ENCODE results near the gene ZNF618. TPM values are rescaled to one million over a fixed set of nuclear protein-coding genes. Genes with fewer than 3 reads are reported as not detected.

Gene ZNF618
- polyA plus RNA-seq, 1 donor (not counting 4 experiments of a cell fraction or from before 2014, with no cell fraction given), result 2.5 TPM

DNA sequence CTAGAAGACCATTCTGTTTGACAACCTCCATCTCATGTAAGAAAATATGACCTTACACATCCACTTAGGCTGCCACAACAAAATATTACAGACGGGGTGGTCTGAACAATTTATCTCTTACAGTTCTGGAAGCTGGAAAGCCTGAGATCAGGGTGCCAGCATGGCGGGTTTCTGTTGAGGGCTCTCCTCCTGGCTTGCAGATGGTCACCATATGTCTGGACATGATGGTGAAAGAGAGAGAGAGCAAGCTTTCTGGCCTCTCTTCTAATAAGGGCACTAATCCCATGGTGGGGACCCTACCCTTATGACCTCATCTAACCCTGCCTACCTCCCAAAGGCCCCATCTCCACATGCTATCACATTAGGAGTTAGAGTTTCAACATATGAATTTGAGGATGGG, 136.0 kb downstream of the ZNF618 start:
- no peak overlapping the region for H3K4me2 ChIP-seq (ENCODE audit: control insufficient read depth, extremely low read depth, insufficient read depth, low read depth, low read length)
- no peaks in the 10 kb centered on the region for H4K20me1 ChIP-seq (ENCODE audit: control insufficient read depth, extremely low read depth, insufficient read depth, low read length)
- H3K4me3 ChIP-seq (ENCODE audit: control insufficient read depth in 2 of 3, extremely low read depth in 1 of 3, insufficient read depth in 2 of 3, low read depth in 1 of 3, low read length in 3 of 3), result no peak overlapping the region
- H3K4me1 ChIP-seq (ENCODE audit: control insufficient read depth, extremely low read depth, insufficient read depth, low read length), result no peaks in the 10 kb centered on the region
- no peak overlapping the region for H2AFZ ChIP-seq (ENCODE audit: control insufficient read depth, low read length)
- H3K9ac ChIP-seq (ENCODE audit: control insufficient read depth, extremely low read depth, insufficient read depth, low read length), result no peak overlapping the region
- H3K9me3 ChIP-seq (ENCODE audit: control insufficient read depth, low read depth, low read length), result no peaks in the 10 kb centered on the region
- no peaks in the 10 kb centered on the region for H3K79me2 ChIP-seq (ENCODE audit: control insufficient read depth, insufficient read depth, low read length)
- FAIRE-seq, result no peak
- no peak for DNase-seq (ENCODE audit: low read depth, low spot score)
- H3K9me1 ChIP-seq (ENCODE audit: control insufficient read depth, extremely low read depth, insufficient read depth, low read length), result peaks cover 3% of the 10 kb centered on the region
- TF ChIP-seq, protein P1, sequence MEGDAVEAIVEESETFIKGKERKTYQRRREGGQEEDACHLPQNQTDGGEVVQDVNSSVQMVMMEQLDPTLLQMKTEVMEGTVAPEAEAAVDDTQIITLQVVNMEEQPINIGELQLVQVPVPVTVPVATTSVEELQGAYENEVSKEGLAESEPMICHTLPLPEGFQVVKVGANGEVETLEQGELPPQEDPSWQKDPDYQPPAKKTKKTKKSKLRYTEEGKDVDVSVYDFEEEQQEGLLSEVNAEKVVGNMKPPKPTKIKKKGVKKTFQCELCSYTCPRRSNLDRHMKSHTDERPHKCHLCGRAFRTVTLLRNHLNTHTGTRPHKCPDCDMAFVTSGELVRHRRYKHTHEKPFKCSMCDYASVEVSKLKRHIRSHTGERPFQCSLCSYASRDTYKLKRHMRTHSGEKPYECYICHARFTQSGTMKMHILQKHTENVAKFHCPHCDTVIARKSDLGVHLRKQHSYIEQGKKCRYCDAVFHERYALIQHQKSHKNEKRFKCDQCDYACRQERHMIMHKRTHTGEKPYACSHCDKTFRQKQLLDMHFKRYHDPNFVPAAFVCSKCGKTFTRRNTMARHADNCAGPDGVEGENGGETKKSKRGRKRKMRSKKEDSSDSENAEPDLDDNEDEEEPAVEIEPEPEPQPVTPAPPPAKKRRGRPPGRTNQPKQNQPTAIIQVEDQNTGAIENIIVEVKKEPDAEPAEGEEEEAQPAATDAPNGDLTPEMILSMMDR (optimal IDR thresholded peaks at IDR 0.05 in 1 of 3, IDR thresholded peaks at IDR 0.05 in 1 of 3, conservative IDR thresholded peaks at IDR 0.05 in 1 of 3; ENCODE audit: extremely low read depth in 1 of 3, insufficient read depth in 2 of 3, low read length in 3 of 3), result no peak
- TF ChIP-seq EZH2 (IDR thresholded peaks at IDR 0.05; ENCODE audit: low read length), result no peak
- H3K27me3 ChIP-seq (ENCODE audit: control insufficient read depth, extremely low read depth, insufficient read depth, low read length), result no peaks in the 10 kb centered on the region
- dilution Hi-C loops (cut with MboI; ENCODE audit: extremely low pct_ligation_motif_present, low sequenced_read_pairs), result no loop called here
- no peak overlapping the region for H3K27ac ChIP-seq (ENCODE audit: control insufficient read depth, insufficient read depth, low read length)
- peaks cover 0 to 13% of the 10 kb centered on the region in 2 experiments for H3K36me3 ChIP-seq (ENCODE audit: control insufficient read depth in 2 of 2, extremely low read depth in 1 of 2, insufficient read depth in 2 of 2, low read length in 2 of 2)

DNA sequence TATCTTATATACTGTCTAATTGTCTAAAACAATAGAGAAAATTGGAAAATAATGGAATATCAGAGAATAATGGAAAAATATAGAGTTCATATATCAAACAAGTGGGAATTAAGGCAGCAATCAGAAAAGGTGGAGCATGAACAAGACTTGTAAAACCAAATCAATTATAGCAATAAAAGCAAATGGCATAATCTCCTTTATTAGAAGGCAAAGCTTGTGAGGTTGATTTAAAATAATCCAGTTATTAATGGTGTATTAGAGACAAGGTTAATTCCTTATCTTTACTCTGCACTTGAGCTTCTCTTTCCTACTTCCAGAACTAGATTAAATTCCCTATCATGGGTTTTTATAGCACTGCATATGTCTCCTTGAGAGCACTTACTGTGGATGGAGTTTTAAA, 137.9 kb downstream of the ZNF618 start:
- no peak for FAIRE-seq
- TF ChIP-seq, protein P1 (optimal IDR thresholded peaks at IDR 0.05 in 1 of 3, IDR thresholded peaks at IDR 0.05 in 1 of 3, conservative IDR thresholded peaks at IDR 0.05 in 1 of 3; ENCODE audit: extremely low read depth in 1 of 3, insufficient read depth in 2 of 3, low read length in 3 of 3), result no peak
- no peak for TF ChIP-seq EZH2 (IDR thresholded peaks at IDR 0.05; ENCODE audit: low read length)
- dilution Hi-C loops (cut with MboI; ENCODE audit: extremely low pct_ligation_motif_present, low sequenced_read_pairs), result no loop called here

More for the DNA sequence above, 137.9 kb downstream of the ZNF618 start:
- Histone ChIP-seq H3K27ac (ENCODE audit: control insufficient read depth, insufficient read depth, low read length) (no peak overlapping the region), H3K4me3 (ENCODE audit: control insufficient read depth in 2 of 3, extremely low read depth in 1 of 3, insufficient read depth in 2 of 3, low read depth in 1 of 3, low read length in 3 of 3) (no peak overlapping the region), H3K9ac (ENCODE audit: control insufficient read depth, extremely low read depth, insufficient read depth, low read length) (no peak overlapping the region), H3K79me2 (ENCODE audit: control insufficient read depth, insufficient read depth, low read length) (no peaks in the 10 kb centered on the region), H4K20me1 (ENCODE audit: control insufficient read depth, extremely low read depth, insufficient read depth, low read length) (no peaks in the 10 kb centered on the region), H3K27me3 (ENCODE audit: control insufficient read depth, extremely low read depth, insufficient read depth, low read length) (no peaks in the 10 kb centered on the region), H2AFZ (ENCODE audit: control insufficient read depth, low read length) (no peak overlapping the region), H3K36me3 (ENCODE audit: control insufficient read depth in 2 of 2, extremely low read depth in 1 of 2, insufficient read depth in 2 of 2, low read length in 2 of 2) (peaks cover 0 to 12% of the 10 kb centered on the region in 2 experiments), H3K9me1 (ENCODE audit: control insufficient read depth, extremely low read depth, insufficient read depth, low read length) (peaks cover 1% of the 10 kb centered on the region), H3K9me3 (ENCODE audit: control insufficient read depth, low read depth, low read length) (no peaks in the 10 kb centered on the region), H3K4me2 (ENCODE audit: control insufficient read depth, extremely low read depth, insufficient read depth, low read depth, low read length) (no peak overlapping the region), H3K4me1 (ENCODE audit: control insufficient read depth, extremely low read depth, insufficient read depth, low read length) (no peaks in the 10 kb centered on the region)
- DNase-seq (ENCODE audit: low read depth, low spot score), result no peak
